ENCODE data around the gene NOC3L. TPM values are rescaled to one million over a fixed set of nuclear protein-coding genes. Genes with fewer than 3 reads are reported as not detected.

NOC3L gene
- total and polyA plus RNA-seq, 10 of the 15 experiments (the other 5 are each of a cell fraction or from before 2014, with no cell fraction given): 27.8 to 51.4 (median 40.5) TPM

DNA sequence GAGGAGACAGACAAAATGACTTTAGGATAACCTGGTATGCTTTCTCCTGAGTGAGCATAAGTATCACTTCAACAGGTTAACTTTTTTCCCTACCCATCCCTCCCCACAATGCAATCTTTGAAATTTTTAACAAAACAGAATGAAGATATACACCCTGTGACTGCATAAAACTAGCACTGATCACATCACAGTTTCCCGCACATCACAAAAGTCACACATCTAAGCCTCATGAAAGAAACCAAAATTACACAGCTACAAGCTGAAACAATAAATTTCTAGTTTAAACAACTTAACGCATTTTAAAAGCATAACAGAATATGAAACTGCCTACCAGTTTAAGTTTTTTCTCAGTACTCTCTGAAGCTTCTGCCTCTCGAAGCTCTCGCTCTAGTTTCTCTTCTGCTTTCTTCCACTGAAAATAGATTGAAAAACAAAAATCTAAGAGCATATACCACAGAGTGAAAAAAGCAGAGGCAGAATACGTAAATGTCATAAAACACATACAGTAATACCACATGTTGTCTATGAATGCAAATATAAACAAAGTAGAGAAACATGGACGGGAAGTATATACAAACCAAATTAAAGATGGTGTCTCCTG is 18.1 kb downstream of the NOC3L start (continued):
- TF ChIP-seq, protein P1, sequence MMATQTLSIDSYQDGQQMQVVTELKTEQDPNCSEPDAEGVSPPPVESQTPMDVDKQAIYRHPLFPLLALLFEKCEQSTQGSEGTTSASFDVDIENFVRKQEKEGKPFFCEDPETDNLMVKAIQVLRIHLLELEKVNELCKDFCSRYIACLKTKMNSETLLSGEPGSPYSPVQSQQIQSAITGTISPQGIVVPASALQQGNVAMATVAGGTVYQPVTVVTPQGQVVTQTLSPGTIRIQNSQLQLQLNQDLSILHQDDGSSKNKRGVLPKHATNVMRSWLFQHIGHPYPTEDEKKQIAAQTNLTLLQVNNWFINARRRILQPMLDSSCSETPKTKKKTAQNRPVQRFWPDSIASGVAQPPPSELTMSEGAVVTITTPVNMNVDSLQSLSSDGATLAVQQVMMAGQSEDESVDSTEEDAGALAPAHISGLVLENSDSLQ (IDR thresholded peaks at IDR 0.05): no peak
- TF ChIP-seq, protein P2, sequence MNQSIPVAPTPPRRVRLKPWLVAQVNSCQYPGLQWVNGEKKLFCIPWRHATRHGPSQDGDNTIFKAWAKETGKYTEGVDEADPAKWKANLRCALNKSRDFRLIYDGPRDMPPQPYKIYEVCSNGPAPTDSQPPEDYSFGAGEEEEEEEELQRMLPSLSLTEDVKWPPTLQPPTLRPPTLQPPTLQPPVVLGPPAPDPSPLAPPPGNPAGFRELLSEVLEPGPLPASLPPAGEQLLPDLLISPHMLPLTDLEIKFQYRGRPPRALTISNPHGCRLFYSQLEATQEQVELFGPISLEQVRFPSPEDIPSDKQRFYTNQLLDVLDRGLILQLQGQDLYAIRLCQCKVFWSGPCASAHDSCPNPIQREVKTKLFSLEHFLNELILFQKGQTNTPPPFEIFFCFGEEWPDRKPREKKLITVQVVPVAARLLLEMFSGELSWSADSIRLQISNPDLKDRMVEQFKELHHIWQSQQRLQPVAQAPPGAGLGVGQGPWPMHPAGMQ (IDR thresholded peaks at IDR 0.05; ENCODE audit: borderline replicate concordance): no peak
- TF ChIP-seq HDGF (IDR thresholded peaks at IDR 0.05) (no peak), POLR2A (IDR thresholded peaks at IDR 0.05; ENCODE audit: low read depth, low read length) (no peak), SUPT20H (IDR thresholded peaks at IDR 0.05; ENCODE audit: borderline replicate concordance, control insufficient read depth, low read depth, low read length) (no peak), CEBPB (IDR thresholded peaks at IDR 0.05; ENCODE audit: borderline replicate concordance in 1 of 2, low read depth in 2 of 2, low read length in 2 of 2) (no peak), MYC (IDR thresholded peaks at IDR 0.05; ENCODE audit: insufficient read depth, insufficient read length, insufficient replicate concordance, low read length, severe bottlenecking) (no peak), NBN (IDR thresholded peaks at IDR 0.05) (peak; percentile 55; the same call in 1 of the 2 replicates), GATAD2B (conservative IDR thresholded peaks at IDR 0.05; ENCODE audit: low read depth) (no peak), CHD1 (IDR thresholded peaks at IDR 0.05; ENCODE audit: low read depth, low read length) (no peak), KLF5 (IDR thresholded peaks at IDR 0.05; ENCODE audit: partially characterized antibody) (no peak), RB1 (IDR thresholded peaks at IDR 0.05; ENCODE audit: borderline replicate concordance) (no peak), NR2F1 (conservative IDR thresholded peaks at IDR 0.05) (no peak), POLR2AphosphoS5 (IDR thresholded peaks at IDR 0.05; ENCODE audit: low read length) (no peak), SPI1 (IDR thresholded peaks at IDR 0.05; ENCODE audit: borderline replicate concordance, insufficient read depth, low read depth, low read length) (peak; percentile 93), MXI1 (IDR thresholded peaks at IDR 0.05; ENCODE audit: low read depth, low read length) (peak; percentile 51), RAD21 (IDR thresholded peaks at IDR 0.05; ENCODE audit: insufficient read depth, low read depth, low read length) (no peak), SMAD5 (IDR thresholded peaks at IDR 0.05; ENCODE audit: low read depth) (no peak)
- TF ChIP-seq, protein P3, sequence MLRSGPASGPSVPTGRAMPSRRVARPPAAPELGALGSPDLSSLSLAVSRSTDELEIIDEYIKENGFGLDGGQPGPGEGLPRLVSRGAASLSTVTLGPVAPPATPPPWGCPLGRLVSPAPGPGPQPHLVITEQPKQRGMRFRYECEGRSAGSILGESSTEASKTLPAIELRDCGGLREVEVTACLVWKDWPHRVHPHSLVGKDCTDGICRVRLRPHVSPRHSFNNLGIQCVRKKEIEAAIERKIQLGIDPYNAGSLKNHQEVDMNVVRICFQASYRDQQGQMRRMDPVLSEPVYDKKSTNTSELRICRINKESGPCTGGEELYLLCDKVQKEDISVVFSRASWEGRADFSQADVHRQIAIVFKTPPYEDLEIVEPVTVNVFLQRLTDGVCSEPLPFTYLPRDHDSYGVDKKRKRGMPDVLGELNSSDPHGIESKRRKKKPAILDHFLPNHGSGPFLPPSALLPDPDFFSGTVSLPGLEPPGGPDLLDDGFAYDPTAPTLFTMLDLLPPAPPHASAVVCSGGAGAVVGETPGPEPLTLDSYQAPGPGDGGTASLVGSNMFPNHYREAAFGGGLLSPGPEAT (IDR thresholded peaks at IDR 0.05; ENCODE audit: low read depth): peak; percentile 62; the same call in 1 of the 2 replicates
- TF ChIP-seq, protein P4, sequence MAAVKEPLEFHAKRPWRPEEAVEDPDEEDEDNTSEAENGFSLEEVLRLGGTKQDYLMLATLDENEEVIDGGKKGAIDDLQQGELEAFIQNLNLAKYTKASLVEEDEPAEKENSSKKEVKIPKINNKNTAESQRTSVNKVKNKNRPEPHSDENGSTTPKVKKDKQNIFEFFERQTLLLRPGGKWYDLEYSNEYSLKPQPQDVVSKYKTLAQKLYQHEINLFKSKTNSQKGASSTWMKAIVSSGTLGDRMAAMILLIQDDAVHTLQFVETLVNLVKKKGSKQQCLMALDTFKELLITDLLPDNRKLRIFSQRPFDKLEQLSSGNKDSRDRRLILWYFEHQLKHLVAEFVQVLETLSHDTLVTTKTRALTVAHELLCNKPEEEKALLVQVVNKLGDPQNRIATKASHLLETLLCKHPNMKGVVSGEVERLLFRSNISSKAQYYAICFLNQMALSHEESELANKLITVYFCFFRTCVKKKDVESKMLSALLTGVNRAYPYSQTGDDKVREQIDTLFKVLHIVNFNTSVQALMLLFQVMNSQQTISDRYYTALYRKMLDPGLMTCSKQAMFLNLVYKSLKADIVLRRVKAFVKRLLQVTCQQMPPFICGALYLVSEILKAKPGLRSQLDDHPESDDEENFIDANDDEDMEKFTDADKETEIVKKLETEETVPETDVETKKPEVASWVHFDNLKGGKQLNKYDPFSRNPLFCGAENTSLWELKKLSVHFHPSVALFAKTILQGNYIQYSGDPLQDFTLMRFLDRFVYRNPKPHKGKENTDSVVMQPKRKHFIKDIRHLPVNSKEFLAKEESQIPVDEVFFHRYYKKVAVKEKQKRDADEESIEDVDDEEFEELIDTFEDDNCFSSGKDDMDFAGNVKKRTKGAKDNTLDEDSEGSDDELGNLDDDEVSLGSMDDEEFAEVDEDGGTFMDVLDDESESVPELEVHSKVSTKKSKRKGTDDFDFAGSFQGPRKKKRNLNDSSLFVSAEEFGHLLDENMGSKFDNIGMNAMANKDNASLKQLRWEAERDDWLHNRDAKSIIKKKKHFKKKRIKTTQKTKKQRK (IDR thresholded peaks at IDR 0.05; ENCODE audit: low read depth, low read length): no peak
- TF ChIP-seq, protein P5, sequence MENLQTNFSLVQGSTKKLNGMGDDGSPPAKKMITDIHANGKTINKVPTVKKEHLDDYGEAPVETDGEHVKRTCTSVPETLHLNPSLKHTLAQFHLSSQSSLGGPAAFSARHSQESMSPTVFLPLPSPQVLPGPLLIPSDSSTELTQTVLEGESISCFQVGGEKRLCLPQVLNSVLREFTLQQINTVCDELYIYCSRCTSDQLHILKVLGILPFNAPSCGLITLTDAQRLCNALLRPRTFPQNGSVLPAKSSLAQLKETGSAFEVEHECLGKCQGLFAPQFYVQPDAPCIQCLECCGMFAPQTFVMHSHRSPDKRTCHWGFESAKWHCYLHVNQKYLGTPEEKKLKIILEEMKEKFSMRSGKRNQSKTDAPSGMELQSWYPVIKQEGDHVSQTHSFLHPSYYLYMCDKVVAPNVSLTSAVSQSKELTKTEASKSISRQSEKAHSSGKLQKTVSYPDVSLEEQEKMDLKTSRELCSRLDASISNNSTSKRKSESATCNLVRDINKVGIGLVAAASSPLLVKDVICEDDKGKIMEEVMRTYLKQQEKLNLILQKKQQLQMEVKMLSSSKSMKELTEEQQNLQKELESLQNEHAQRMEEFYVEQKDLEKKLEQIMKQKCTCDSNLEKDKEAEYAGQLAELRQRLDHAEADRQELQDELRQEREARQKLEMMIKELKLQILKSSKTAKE (IDR thresholded peaks at IDR 0.05; ENCODE audit: low read depth, poor library complexity, severe bottlenecking): peak; percentile 73

Measured in GM12878 (cell line).